A204.1 (cell line): ENCODE data around the gene FDXR.
A peak's percentile ranks its signal among the peaks of the same experiment; 100 is the strongest.
"Not testable (repeated sequence)": the region's sequence is repeated elsewhere in the genome, so short reads cannot be mapped to it uniquely, and the experiment has no call there.

ENCODE experiments used
- FAIRE-seq: peaks from 2 replicates; lab custom pipeline; 2012; peaks lifted over from hg19 to GRCh38; lab: Jason Lieb, UNC

FDXR gene

DNA sequence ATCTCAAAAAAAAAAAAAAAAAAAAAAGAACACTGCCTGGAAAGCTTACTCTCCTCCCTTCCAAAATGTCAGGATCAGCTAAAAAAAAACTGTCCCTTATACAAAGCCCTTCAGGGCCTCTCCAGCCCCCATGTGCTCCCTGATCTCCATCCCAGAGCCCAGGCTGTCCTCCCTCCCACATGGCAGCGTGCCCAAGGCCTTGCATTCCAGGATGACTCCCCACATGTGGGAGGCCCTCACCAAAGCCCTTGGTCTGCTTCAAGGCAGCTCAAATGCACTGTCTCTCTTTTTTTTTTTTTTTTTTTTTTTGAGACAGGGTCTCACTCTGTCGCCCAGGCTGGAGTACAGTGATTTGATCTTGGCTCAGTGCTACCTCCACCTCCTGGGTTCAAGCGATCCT lies 2.3 kb downstream of the FDXR start:
- FAIRE-seq, result no peak

GRCh38 chr17:74870028-74870427 lies 2.8 kb downstream of the FDXR start:
- FAIRE-seq, result not testable (repeated sequence)

GRCh38 chr17:74868908-74869255 lies 3.9 kb downstream of the FDXR start:
- no peak for FAIRE-seq

DNA sequence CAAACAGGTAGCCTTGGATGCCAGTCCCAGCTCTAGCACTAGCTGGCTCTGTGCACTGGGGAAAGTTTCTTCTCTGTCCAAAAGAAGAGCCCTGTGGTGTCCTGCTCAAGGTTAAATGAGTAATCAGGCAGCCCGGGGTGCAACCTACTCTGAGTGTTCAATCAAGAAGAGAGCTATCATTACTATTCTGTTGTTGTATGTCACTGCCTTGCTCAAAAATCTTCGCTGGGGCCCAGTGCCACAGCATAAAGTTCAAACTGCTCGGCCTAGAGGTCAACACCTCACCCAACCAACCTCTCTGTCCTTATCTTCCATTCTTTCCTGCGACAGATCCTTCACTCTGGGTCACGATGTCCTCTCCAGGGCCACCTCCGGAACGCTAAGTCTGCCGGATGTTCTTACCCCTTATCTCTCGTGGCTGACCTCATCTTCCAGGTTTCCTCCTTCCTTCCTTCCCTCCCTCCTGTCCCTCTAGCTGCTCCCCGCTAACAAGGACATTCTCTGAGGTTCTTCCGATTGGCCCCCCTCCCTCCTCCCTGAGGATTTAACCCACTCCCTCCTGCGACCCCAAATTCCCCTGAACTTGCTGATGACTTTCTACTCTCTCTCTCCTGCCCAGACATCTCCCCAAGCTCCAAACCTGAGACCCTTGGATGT lies 4.4 kb downstream of the FDXR start:
- FAIRE-seq, result no peak

- FAIRE-seq, result no peak
Observed at GRCh38 chr17:74866198-74866835, 6.5 kb downstream of the FDXR start.

- no peak for FAIRE-seq
Observed at GRCh38 chr17:74865504-74866197, 7.1 kb downstream of the FDXR start.

DNA sequence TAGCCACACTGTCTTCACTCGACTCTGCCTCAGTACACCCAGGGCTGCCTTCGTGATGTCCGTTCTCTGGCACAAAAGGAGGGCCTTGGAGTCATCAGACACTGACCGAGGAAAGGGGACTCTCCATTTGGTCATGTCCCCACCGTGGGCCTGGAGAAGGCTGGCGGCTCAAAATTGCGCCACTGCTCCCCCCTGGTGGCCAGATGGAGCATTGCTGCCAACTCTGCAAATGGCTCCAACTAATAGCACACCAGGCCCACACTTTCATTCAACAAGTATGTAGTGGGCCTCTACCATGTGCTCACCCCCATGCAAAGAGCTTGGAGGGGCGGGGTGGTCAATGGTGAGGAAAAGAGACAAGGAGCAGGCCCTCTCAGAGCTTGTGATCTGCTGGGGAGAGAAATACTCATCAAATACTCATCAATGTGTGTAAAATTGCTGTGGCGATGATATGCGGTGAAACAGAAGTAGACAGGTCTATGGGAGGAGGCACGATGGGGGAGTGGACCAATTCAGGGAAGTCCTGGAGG lies 7.9 kb downstream of the FDXR start:
- FAIRE-seq, result peak; percentile 25

DNA sequence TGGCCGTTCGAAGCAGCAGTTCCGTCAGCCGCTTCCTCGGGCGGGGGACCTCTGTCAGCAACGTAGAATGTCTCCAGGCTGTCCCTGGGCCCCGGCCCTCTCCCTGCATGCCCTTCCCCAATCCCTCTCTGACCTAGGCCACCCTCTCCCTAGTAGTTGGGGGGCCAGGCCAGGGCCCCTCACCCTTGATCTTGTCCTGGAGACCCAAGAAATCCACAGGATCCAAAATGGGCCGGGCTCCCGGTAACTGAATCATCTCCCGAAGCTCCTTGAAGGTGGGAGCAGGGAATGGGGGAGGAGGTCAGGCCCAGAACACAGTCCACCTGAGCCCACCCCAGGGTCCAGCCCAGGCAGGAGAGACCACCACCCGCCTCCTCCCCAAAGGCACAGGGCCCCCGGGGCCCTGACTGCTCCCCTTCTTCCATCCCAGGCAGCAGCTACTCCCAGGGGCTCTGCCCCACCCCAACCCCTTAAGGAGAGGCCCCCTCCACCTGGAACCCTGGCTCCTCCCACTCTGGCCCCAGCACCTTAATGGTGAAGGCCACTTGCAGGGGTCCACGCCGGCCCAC lies 8.4 kb downstream of the FDXR start:
- FAIRE-seq, result no peak

DNA sequence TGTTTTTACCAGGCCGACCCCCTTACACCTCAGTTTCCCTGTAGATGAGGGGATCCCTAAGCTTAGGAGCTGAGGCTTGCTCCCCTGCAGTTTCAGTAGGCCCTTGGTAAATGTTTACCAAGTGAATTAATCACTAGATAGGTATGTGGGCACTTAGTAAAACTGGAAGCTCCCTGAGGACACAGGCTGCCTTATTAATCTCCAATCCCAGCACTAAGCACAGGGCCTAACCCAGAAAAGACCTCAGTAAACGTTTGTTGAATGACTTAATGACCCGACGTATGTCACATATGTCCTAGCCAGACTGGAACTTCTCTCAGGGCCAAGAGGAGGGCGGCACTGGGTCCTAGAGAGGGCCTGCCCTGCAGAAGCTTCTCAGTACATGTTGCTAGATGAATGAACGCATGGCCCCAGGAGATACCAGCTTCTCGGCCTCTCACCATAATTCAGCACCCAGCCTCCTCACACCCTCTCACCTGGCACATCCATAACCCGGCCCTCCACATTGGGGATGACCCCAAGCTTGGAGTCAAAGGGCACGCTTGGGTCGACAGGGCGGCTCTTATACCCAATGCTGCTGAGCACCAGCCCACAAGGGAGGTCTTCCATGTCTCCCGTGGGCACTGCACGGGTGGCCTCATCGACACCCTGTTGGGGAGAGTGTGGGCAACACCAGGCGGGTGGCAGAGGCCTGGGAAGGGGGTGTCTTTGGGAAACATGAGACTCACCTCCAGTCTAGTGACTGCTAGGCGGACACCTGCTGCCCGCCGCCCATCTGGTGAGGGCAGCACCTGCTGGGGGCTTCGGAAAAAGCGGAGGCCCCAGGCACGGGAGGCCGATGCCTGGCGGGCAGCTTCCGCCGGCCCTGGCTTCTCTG lies 9.1 kb downstream of the FDXR start:
- no peak for FAIRE-seq

- no peak for FAIRE-seq
Observed at GRCh38 chr17:74862919-74863318, 9.9 kb downstream of the FDXR start.

DNA sequence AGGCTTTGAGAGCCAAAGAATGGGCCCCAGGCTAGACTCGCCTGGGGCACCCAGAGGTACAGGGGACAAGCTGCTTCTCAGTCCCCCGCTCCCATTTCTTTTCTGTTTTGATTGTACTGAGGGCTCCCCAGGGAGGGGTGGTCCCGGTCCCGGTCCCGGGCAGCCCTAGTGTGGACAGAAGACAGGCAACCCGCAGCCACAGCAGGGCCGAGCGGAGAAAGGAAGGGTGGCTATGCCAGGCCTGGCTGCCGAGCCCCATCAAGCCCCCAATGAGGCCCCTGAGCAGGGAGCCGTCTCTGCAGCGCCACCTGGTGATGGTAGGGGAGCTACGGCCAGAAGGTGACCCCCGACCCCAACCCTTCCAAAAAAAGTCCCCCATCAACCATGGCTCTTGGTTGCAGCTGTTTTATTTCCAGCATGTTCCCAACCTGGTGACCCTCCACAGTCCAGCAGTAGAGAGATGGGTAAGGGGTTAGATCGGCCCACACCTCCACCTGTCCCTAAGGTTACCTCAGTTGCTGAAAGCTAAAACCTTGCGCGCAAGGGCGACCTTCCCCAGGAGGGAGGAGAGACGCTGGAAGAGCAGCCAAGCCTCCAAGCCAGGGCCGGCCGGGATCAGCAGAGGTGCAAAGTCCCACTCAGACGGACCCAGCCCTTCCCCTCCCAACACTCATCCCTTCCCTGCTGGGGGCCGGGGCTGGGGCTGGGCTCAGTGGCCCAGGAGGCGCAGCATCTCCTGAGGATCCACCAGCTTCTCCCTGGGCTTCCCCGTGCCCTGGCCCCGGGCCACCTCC lies 10.5 kb downstream of the FDXR start:
- FAIRE-seq, result no peak

GRCh38 chr17:74861662-74862107 lies 11.1 kb downstream of the FDXR start:
- FAIRE-seq, result no peak

- no peak for FAIRE-seq
Observed at GRCh38 chr17:74860872-74861661, 11.7 kb downstream of the FDXR start.

DNA sequence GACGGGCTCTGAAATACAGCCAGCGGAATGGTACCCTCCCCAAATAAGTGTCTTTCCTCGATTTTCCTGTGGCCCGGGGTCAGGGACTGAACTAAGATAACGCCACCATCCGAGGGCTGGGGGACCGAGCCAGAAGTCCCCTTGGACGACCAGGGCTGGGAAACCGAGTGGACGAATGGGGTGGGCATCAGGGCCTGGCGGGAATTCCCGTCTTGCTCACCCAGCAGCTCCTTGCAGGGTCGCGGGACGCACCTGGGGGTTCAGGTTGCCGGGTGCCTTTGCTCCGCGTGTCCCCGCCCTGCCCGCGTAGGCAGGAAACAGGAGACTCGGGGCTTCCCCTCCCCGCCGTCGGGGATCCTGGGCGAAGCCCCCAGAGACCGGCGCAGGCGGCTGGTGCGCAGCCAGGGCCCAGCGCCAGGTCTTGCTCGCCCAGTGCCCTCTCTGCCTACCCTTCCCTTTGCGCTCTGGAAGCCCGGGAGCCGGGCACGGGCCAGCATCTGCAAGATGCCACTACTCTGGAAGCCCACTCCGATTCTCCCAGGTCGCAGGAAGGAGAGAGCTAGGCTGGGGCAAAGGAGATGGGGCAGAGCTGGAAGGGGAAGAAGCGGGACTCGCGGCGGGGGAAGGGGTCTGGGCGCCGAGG lies 12.4 kb downstream of the FDXR start:
- FAIRE-seq, result no peak

DNA sequence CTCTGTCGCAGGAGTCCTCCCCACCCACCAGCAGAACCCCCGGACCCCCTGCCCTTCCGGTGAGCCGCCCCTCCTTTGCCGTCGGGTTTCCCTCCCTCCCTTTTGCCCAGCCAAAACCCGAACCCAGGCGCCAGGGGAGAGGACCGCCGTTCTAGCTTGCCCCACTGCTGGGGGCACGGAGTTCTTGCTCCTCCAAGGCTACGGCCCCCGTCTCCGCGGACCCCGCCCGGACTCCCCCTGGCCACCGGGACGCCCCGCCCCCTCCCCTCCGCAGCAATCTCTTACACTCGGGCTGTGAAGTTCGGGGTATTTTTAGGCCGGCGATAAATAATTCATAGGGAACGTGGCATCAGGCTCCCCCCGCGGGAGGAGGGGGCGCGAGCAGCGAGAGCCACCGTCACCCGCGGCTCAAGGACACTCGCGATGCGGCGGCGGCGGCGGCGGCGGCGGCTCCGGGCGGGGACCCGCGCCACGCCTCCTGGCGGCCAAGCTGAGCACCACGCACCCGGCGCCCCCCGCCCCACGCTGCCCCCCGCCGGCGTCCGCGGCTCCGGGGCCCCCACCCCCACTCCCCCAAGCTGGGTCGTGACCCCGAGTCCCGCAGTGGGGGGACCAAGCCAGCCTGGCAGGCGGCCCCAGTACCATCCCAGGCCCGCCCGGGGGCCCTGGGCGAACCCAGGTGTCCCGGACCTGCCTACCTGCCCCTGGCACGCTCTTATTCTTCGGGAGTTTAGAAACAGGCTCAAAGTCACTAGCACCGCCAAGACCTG lies 13.2 kb downstream of the FDXR start, which contains the start of gene GRIN2C:
TSS of gene GRIN2C (minus strand) at position 427 of the 770 bp plus-strand sequence. CDS start 4,793 bp downstream, outside the sequence.
- FAIRE-seq, result no peak

GRCh38 chr17:74858672-74859458 lies 13.9 kb downstream of the FDXR start:
- no peak for FAIRE-seq

DNA sequence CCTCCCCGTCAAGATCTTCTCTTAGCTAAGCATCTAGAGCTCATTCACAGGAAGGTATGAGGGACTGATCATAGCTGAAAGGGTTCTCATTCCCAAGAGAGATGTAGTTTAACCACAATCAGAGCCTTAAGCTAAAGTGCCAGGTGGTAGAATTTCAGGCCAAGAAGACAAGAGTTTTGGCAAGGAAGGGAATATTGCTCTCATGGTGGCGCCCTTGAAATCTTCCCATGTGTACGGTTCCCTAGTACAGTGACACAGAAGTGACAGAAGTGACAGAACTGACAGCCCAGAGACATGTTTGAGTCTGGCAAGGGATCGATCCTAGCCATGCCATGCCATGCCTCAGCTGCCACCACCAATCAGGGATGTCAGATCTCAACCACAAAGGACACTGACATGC lies 15.6 kb downstream of the FDXR start:
- FAIRE-seq, result no peak

DNA sequence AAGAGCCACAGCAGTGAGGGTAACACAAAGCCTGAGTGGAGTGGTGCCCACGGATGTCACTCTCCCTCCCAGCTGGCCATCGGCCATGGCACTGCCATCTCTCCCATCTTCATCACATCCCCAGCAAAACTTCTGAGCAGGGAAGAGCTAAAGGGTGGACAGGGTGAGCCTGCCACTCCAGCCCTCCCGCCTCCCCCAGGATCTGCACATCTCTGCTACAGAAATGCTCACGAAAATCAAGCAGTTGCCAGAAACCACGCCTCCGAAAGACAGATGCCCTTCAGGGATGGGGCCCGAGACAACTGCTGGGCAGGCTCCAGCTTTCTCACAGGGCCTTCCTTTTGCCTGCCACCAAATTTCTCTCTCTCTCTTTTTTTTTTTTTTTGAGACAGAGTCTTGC lies 16.7 kb downstream of the FDXR start:
- no peak for FAIRE-seq
